IMR-90 (cell line): ENCODE measurements around the gene NEUROD2. TPM values are rescaled to one million over a fixed set of nuclear protein-coding genes. Genes with fewer than 3 reads are reported as not detected.

Experiments
- ATAC-seq: fragments of 200-7000 bp; cut with Tn5 transposase; 2 replicates; pipeline ENCODE4 v1.9.1; 2020; ENCODE audit warnings: low read depth, mild to moderate bottlenecking, moderate library complexity
- BruUV-seq: library from RNA; stranded (reverse); fragments of 400-500 nt; replicated peaks from 2 replicates; lab custom pipeline; 2021; lab: Mats Ljungman, UMichigan
- CTCF ChIA-PET: fragments of 300-600 bp; formaldehyde crosslinking; extraction: SDS; loops from one replicate; lab custom pipeline; 2021; ENCODE audit warnings: antibody characterized with exemption; lab: Yijun Ruan, JAX
- POLR2A ChIA-PET: fragments of 300-600 bp; sonication (Branson Sonifier 250); formaldehyde crosslinking; loops from one replicate; lab custom pipeline; 2022; ENCODE audit warnings: antibody characterized with exemption; ENCODE audit not compliant: unreplicated experiment; lab: Charles Lee
- DNase-seq: peaks from one replicate; pipeline ENCODE4 v3.0.0; 2013
- H2AFZ ChIP-seq: replicated peaks from 2 replicates; pipeline ENCODE3; 2013; ENCODE audit warnings: low read length, mild to moderate bottlenecking; ENCODE audit not compliant: poor library complexity
- H2AK5ac ChIP-seq: 2 replicates; pipeline ENCODE4 v1.6.1; 2013; ENCODE audit warnings: low read depth, low read length, inconsistent platforms
- H2AK9ac ChIP-seq: replicated peaks from 2 replicates; pipeline ENCODE3; 2013; ENCODE audit warnings: mild to moderate bottlenecking, low read depth, low read length, moderate library complexity; ENCODE audit not compliant: poor library complexity
- H2BK120ac ChIP-seq: 2 replicates; pipeline ENCODE4 v1.6.1; 2013; ENCODE audit warnings: low read depth, low read length, inconsistent platforms
- H2BK15ac ChIP-seq: 3 replicates; pipeline ENCODE4 v1.6.1; 2013; ENCODE audit warnings: low read depth, low read length, inconsistent platforms
- H2BK20ac ChIP-seq: 2 replicates; pipeline ENCODE4 v1.6.1; 2013; ENCODE audit warnings: low read depth, mild to moderate bottlenecking, inconsistent platforms, low read length, moderate library complexity
- H2BK5ac ChIP-seq: 2 replicates; pipeline ENCODE4 v1.6.1; 2013; ENCODE audit warnings: mild to moderate bottlenecking, low read depth, low read length, inconsistent platforms; ENCODE audit not compliant: poor library complexity, severe bottlenecking
- H3K14ac ChIP-seq: replicated peaks from 2 replicates; pipeline ENCODE4 v1.6.1; 2013; ENCODE audit warnings: low read depth, low read length, inconsistent platforms
- H3K18ac ChIP-seq: 2 replicates; pipeline ENCODE4 v1.6.1; 2013; ENCODE audit warnings: low read depth, low read length, control low read depth
- H3K23ac ChIP-seq: 2 replicates; pipeline ENCODE4 v1.6.1; 2013; ENCODE audit warnings: low read depth, low read length, inconsistent platforms
- H3K27ac ChIP-seq: 2 replicates; pipeline ENCODE4 v1.5.1; 2013; ENCODE audit warnings: mild to moderate bottlenecking, control low read depth, low read length; ENCODE audit not compliant: insufficient read depth
- H3K27me3 ChIP-seq: 2 replicates; pipeline ENCODE4 v1.6.1; 2013; ENCODE audit warnings: low read length; ENCODE audit not compliant: control insufficient read depth, insufficient read depth
- H3K36me3 ChIP-seq: 2 replicates; pipeline ENCODE4 v1.6.1; 2013; ENCODE audit warnings: low read length, mixed read lengths; ENCODE audit not compliant: control insufficient read depth, insufficient read depth
- H3K4ac ChIP-seq: 2 replicates; pipeline ENCODE4 v1.6.1; 2013; ENCODE audit warnings: low read depth, low read length, inconsistent platforms
- H3K4me1 ChIP-seq: 2 replicates; pipeline ENCODE4 v1.6.1; 2013; ENCODE audit warnings: low read length, mixed read lengths; ENCODE audit not compliant: control insufficient read depth, insufficient read depth
- H3K4me2 ChIP-seq: 2 replicates; pipeline ENCODE4 v1.6.1; 2013; ENCODE audit warnings: low read depth, mild to moderate bottlenecking, control low read depth, low read length, moderate library complexity
- H3K4me3 ChIP-seq: 2 replicates; pipeline ENCODE4 v1.5.1; 2013; ENCODE audit warnings: low read depth, mild to moderate bottlenecking, control low read depth, low read length, moderate library complexity; ENCODE audit not compliant: insufficient read depth
- H3K56ac ChIP-seq: 2 replicates; pipeline ENCODE4 v1.6.1; 2013; ENCODE audit warnings: low read length, inconsistent platforms; ENCODE audit not compliant: insufficient read depth; ENCODE audit errors: extremely low read depth
- H3K79me1 ChIP-seq, 2 experiments: 2 replicates each; pipeline ENCODE4 v1.6.1; 2013; ENCODE audit warnings: low read length in 2 of 2, inconsistent platforms in 1 of 2, low read depth in 1 of 2
- H3K9ac ChIP-seq: 2 replicates; pipeline ENCODE4 v1.6.1; 2013; ENCODE audit warnings: low read depth, low read length, control low read depth
- H3K9me1 ChIP-seq: 2 replicates; pipeline ENCODE4 v1.6.1; 2013; ENCODE audit warnings: low read length, inconsistent platforms; ENCODE audit not compliant: insufficient read depth
- H3K9me3 ChIP-seq: 2 replicates; pipeline ENCODE4 v1.6.1; 2013; ENCODE audit warnings: low read length; ENCODE audit not compliant: control insufficient read depth, insufficient read depth
- H4K20me1 ChIP-seq: 2 replicates; pipeline ENCODE4 v1.6.1; 2013; ENCODE audit warnings: low read length, inconsistent platforms; ENCODE audit not compliant: insufficient read depth
- H4K5ac ChIP-seq: 2 replicates; pipeline ENCODE4 v1.6.1; 2013; ENCODE audit warnings: mild to moderate bottlenecking, low read depth, low read length, control low read depth
- H4K8ac ChIP-seq, 2 experiments: 2 replicates each; pipeline ENCODE4 v1.6.1; 2013; ENCODE audit warnings: low read depth in 2 of 2, low read length in 2 of 2, control low read depth in 1 of 2, inconsistent platforms in 1 of 2
- H4K91ac ChIP-seq: 2 replicates; pipeline ENCODE4 v1.6.1; 2013; ENCODE audit warnings: low read depth, low read length, inconsistent platforms; ENCODE audit not compliant: insufficient read depth
- CHD1 ChIP-seq: IDR thresholded peaks from 2 replicates; pipeline ENCODE4 v1.6.1; 2012; ENCODE audit warnings: low read depth, low read length, improper control_type of control experiment
- CTCF ChIP-seq: conservative IDR thresholded peaks from 2 replicates; pipeline ENCODE4 v1.5.1; 2012; ENCODE audit warnings: mild to moderate bottlenecking, low read depth, low read length, improper control_type of control experiment
- FOS ChIP-seq: fragments of 150-350 bp; IDR thresholded peaks from 2 replicates; pipeline ENCODE4 v1.6.1; 2016; ENCODE audit warnings: low read depth, low read length
- MAFK ChIP-seq: IDR thresholded peaks from 2 replicates; pipeline ENCODE4 v1.6.1; 2012; ENCODE audit warnings: low read depth, low read length, improper control_type of control experiment
- MAZ ChIP-seq: IDR thresholded peaks from 2 replicates; pipeline ENCODE4 v1.6.1; 2012; ENCODE audit warnings: low read depth, mild to moderate bottlenecking, low read length, improper control_type of control experiment, moderate library complexity, borderline replicate concordance
- MXI1 ChIP-seq: IDR thresholded peaks from 2 replicates; pipeline ENCODE4 v1.6.1; 2012; ENCODE audit warnings: low read depth, mild to moderate bottlenecking, low read length, moderate library complexity, borderline replicate concordance
- NFE2L2 ChIP-seq: fragments of 150-350 bp; IDR thresholded peaks from 2 replicates; pipeline ENCODE4 v1.6.1; 2016; ENCODE audit warnings: low read depth, mild to moderate bottlenecking, low read length
- POLR2A ChIP-seq: IDR thresholded peaks from 2 replicates; pipeline ENCODE4 v1.6.1; 2012; ENCODE audit warnings: mild to moderate bottlenecking, low read depth, low read length
- RAD21 ChIP-seq: IDR thresholded peaks from 2 replicates; pipeline ENCODE4 v1.6.1; 2012; ENCODE audit warnings: low read length, improper control_type of control experiment
- RCOR1 ChIP-seq: IDR thresholded peaks from 2 replicates; pipeline ENCODE4 v1.6.1; 2012; ENCODE audit warnings: mild to moderate bottlenecking, low read length, improper control_type of control experiment; ENCODE audit not compliant: insufficient replicate concordance
- RFX5 ChIP-seq: IDR thresholded peaks from 2 replicates; pipeline ENCODE4 v1.8.0; 2012; ENCODE audit warnings: low read depth, mild to moderate bottlenecking, low read length, moderate library complexity
- SMC3 ChIP-seq: fragments of 150-350 bp; IDR thresholded peaks from 2 replicates; pipeline ENCODE4 v1.6.1; 2016; ENCODE audit warnings: low read depth, mild to moderate bottlenecking, antibody characterized with exemption, low read length, moderate library complexity
- USF2 ChIP-seq: fragments of 150-350 bp; IDR thresholded peaks from 2 replicates; pipeline ENCODE4 v1.6.1; 2017; ENCODE audit warnings: mild to moderate bottlenecking, antibody characterized with exemption, low read length, low read depth
- WGBS, 2 experiments: methylation state at CpG; one replicate each; pipeline versions ENCODE4 v1.1.5 to v1.1.7; 2013; ENCODE audit warnings: missing lambda C conversion rate in 2 of 2; ENCODE audit not compliant: insufficient read length in 1 of 2; ENCODE audit errors: extremely low coverage in 2 of 2; 5-methylcytosine and 5-hydroxymethylcytosine counted together
- dilution Hi-C: fragments of 300-500 bp; cut with HindIII; formaldehyde crosslinking; loops from one replicate; pipeline ENCODE4 v1.14.3; 2018; ENCODE audit warnings: low sequenced_read_pairs; ENCODE audit not compliant: unreplicated experiment
- in situ Hi-C: fragments of 300-500 bp; cut with MboI; formaldehyde crosslinking; loops from 3 replicates; pipeline ENCODE4 v1.14.3; 2019; ENCODE audit warnings: low sequenced_read_pairs, inconsistent platforms, mixed read lengths
- intact Hi-C: fragments of 100-400 bp; cut with micrococcal nuclease; formaldehyde crosslinking; loops from 2 replicates; pipeline ENCODE4 v1.10.0; 2022
- polyA plus RNA-seq, 3 experiments: library from polyadenylated mRNA; depleted of rRNA; stranded (reverse); fragments of >200 nt; gene quantifications; 2 replicates each; pipeline ENCODE4 v1.2.3, GENCODE V29; 2012; ENCODE audit warnings: low replicate concordance in 1 of 3
- total RNA-seq: library from RNA; depleted of rRNA; stranded (reverse); fragments of >200 nt; gene quantifications from 2 replicates; pipeline ENCODE4 v1.2.3, GENCODE V29; 2012
- TF ChIP-seq, protein P1 (sequence below): fragments of 150-350 bp; IDR thresholded peaks from 2 replicates; pipeline ENCODE4 v1.6.1; 2016; ENCODE audit warnings: low read depth, mild to moderate bottlenecking, low read length, moderate library complexity, borderline replicate concordance

The NEUROD2 gene
- total and polyA plus RNA-seq, 2 of the 4 experiments (the other 2 are of a cell fraction), result not detected

DNA sequence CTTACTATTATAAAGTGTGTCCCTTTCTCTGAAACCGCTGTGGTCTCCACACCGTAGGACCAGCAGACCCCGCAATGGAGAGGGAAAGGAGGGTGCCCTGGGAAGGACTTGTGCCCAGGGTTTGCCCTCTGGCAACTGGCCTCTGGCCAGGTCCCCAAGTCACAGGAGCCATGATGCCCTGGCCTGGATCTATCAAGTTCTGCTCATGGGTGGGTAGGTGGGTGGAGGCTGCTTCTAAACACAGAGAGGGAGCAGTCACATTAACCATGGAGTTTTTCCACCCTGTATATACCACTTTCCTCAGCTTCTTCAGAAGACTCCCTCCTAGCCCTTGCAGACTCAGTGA lies 9.4 kb upstream of the NEUROD2 start:
- no CpG with 5 or more reads among the region's 3 CpGs for WGBS, 2 experiments
- Histone ChIP-seq H2BK120ac (no peak overlapping the region), H2BK20ac (no peak overlapping the region), H4K91ac (no peak overlapping the region), H2BK15ac (no peak overlapping the region), H3K56ac (no peak overlapping the region), H3K4ac (no peak overlapping the region), H3K36me3 (no peaks in the 10 kb centered on the region), H3K4me3 (no peak overlapping the region), H3K4me2 (no peak overlapping the region), H3K9me1 (no peaks in the 10 kb centered on the region), H3K27me3 (peaks cover 57% of the 10 kb centered on the region), H3K27ac (no peak overlapping the region), H2AK5ac (0 out of 2 replicates have a peak overlapping the region, but pooled peaks have one; percentile 9), H2AK9ac (no peak overlapping the region), H3K4me1 (no peaks in the 10 kb centered on the region), H3K18ac (no peak overlapping the region), H3K14ac (no peak overlapping the region), H3K23ac (peak overlapping the region; percentile 42; the same call in 1 of the 2 replicates), H2AFZ (peak overlapping the region; percentile 87), H4K5ac (no peak overlapping the region), H4K8ac (no peak overlapping the region), H3K9ac (no peak overlapping the region), H3K9me3 (no peaks in the 10 kb centered on the region), H2BK5ac (no peak overlapping the region), H3K79me1 (no peaks in the 10 kb centered on the region), H4K20me1 (no peaks in the 10 kb centered on the region)
- DNase-seq (no peak), ATAC-seq (no peak)
- BruUV-seq, result no TSS peak
- CTCF ChIA-PET, result no interaction called here
- POLR2A ChIA-PET, result no interaction called here
- no peak for TF ChIP-seq NFE2L2
- TF ChIP-seq MAFK, result no peak
- no peak for TF ChIP-seq RFX5
- no peak for TF ChIP-seq CHD1
- TF ChIP-seq SMC3, result no peak
- no peak for TF ChIP-seq MAZ
- no peak for TF ChIP-seq POLR2A
- no peak for TF ChIP-seq CTCF
- TF ChIP-seq, protein P1, sequence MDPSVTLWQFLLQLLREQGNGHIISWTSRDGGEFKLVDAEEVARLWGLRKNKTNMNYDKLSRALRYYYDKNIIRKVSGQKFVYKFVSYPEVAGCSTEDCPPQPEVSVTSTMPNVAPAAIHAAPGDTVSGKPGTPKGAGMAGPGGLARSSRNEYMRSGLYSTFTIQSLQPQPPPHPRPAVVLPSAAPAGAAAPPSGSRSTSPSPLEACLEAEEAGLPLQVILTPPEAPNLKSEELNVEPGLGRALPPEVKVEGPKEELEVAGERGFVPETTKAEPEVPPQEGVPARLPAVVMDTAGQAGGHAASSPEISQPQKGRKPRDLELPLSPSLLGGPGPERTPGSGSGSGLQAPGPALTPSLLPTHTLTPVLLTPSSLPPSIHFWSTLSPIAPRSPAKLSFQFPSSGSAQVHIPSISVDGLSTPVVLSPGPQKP, result no peak
- no peak for TF ChIP-seq RCOR1
- no peak for TF ChIP-seq USF2
- TF ChIP-seq FOS, result no peak
- TF ChIP-seq RAD21, result no peak
- TF ChIP-seq MXI1, result no peak
- dilution Hi-C loops (no loop called here), intact Hi-C loops (no loop called here), in situ Hi-C loops (no loop called here)
